Fibroblast of lung (primary cell): Measurements from ENCODE around the gene COL9A2. TPM values are rescaled to one million over a fixed set of nuclear protein-coding genes. Genes with fewer than 3 reads are reported as not detected.
A peak's percentile ranks its signal among the peaks of the same experiment; 100 is the strongest.

ENCODE experiments used
- DNase-seq, 2 donors: peaks; one replicate each; pipeline versions ENCODE4 v3.0.0 to v3.0.0-alpha.2; 2010; ENCODE audit warnings: low read depth in 2 of 2
- H2AFZ ChIP-seq: 2 replicates; pipeline ENCODE4 v1.5.1; 2012; ENCODE audit warnings: low read length, control low read depth, inconsistent platforms
- H3K27ac ChIP-seq: 2 replicates; pipeline ENCODE4 v1.5.1; 2011; ENCODE audit warnings: low read length, control low read depth; ENCODE audit not compliant: insufficient read depth
- H3K27me3 ChIP-seq: 2 replicates; pipeline ENCODE4 v1.5.1; 2011; ENCODE audit warnings: mild to moderate bottlenecking, low read length; ENCODE audit not compliant: control insufficient read depth, insufficient read depth
- H3K36me3 ChIP-seq: 2 replicates; pipeline ENCODE4 v1.5.1; 2011; ENCODE audit warnings: low read length; ENCODE audit not compliant: control insufficient read depth, insufficient read depth
- H3K4me1 ChIP-seq: 2 replicates; pipeline ENCODE4 v1.5.1; 2011; ENCODE audit warnings: low read length; ENCODE audit not compliant: control insufficient read depth, insufficient read depth; ENCODE audit errors: extremely low read depth
- H3K4me2 ChIP-seq: 2 replicates; pipeline ENCODE4 v1.5.1; 2011; ENCODE audit warnings: low read length, control low read depth; ENCODE audit not compliant: insufficient read depth; ENCODE audit errors: extremely low read depth
- H3K4me3 ChIP-seq, 4 experiments: fragments of 200-600 bp in 1 of 4; sonication (generic) in 1 of 4; replicated peaks in 1 of 4; 2 replicates each; pipeline ENCODE4 v1.5.1; 2011 to 2016; ENCODE audit warnings: low read length in 4 of 4, low read depth in 3 of 4, mild to moderate bottlenecking in 3 of 4, control low read depth in 2 of 4, inconsistent platforms in 1 of 4, mixed read lengths in 1 of 4; ENCODE audit not compliant: insufficient read depth in 1 of 4; ENCODE audit errors: control extremely low read depth in 1 of 4
- H3K79me2 ChIP-seq: 2 replicates; pipeline ENCODE4 v1.5.1; 2012; ENCODE audit warnings: mild to moderate bottlenecking, low read length, inconsistent platforms; ENCODE audit not compliant: control insufficient read depth, insufficient read depth
- H3K9ac ChIP-seq: 2 replicates; pipeline ENCODE4 v1.5.1; 2011; ENCODE audit warnings: mild to moderate bottlenecking, low read length, control low read depth; ENCODE audit not compliant: insufficient read depth
- H3K9me3 ChIP-seq: 2 replicates; pipeline ENCODE4 v1.5.1; 2012; ENCODE audit warnings: low read depth, low read length; ENCODE audit not compliant: control insufficient read depth, insufficient read depth
- H4K20me1 ChIP-seq: 2 replicates; pipeline ENCODE4 v1.5.1; 2011; ENCODE audit warnings: low read length; ENCODE audit not compliant: control insufficient read depth, insufficient read depth; ENCODE audit errors: extremely low read depth
- CTCF ChIP-seq, 2 donors: IDR thresholded peaks in 1 of 2; conservative IDR thresholded peaks in 1 of 2; 1 replicate in 1 of 2; 2 replicates in 1 of 2; pipeline ENCODE4 v1.5.1; 2011 to 2012; ENCODE audit warnings: low read length in 2 of 2, control low read depth in 1 of 2, inconsistent platforms in 1 of 2, low read depth in 1 of 2, mild to moderate bottlenecking in 1 of 2
- EZH2 ChIP-seq: IDR thresholded peaks from 2 replicates; pipeline ENCODE4 v1.5.1; 2012; ENCODE audit warnings: low read length, control low read depth, mild to moderate bottlenecking; ENCODE audit errors: missing control alignments
- polyA plus RNA-seq, 2 donors: library from polyadenylated mRNA; depleted of rRNA in 1 of 2; stranded (reverse) in 1 of 2; unstranded in 1 of 2; fragments of >200 nt; gene quantifications; 2 replicates each; pipeline ENCODE4 v1.2.1, GENCODE V29; 2011 to 2012; ENCODE audit warnings: missing spikeins in 1 of 2
- total RNA-seq: library from RNA; depleted of rRNA; stranded (reverse); fragments of >200 nt; gene quantifications from 2 replicates; pipeline ENCODE4 v1.2.1, GENCODE V29; 2014

COL9A2 gene
- total and polyA plus RNA-seq, 2 donors (not counting 1 experiment from before 2014, with no cell fraction given), result 1.3 to 2.8 TPM

GRCh38 chr1:40305871-40306270, 11.2 kb downstream of the COL9A2 start:
- H3K27me3 ChIP-seq, result no peaks in the 10 kb centered on the region
- H3K4me3 ChIP-seq, result no peak overlapping the region
- no peak for DNase-seq
- H3K9ac ChIP-seq, result no peak overlapping the region
- no peaks in the 10 kb centered on the region for H3K9me3 ChIP-seq
- no peaks in the 10 kb centered on the region for H3K4me1 ChIP-seq
- no peak overlapping the region for H2AFZ ChIP-seq
- no peaks in the 10 kb centered on the region for H4K20me1 ChIP-seq
- no peak overlapping the region for H3K4me2 ChIP-seq
- TF ChIP-seq CTCF (conservative IDR thresholded peaks at IDR 0.05 in 1 of 2, IDR thresholded peaks at IDR 0.05 in 1 of 2; ENCODE audit: low read depth in 1 of 2, low read length in 2 of 2) (no peak), EZH2 (no peak)
- H3K36me3 ChIP-seq, result no peaks in the 10 kb centered on the region
- H3K27ac ChIP-seq, result no peak overlapping the region
- H3K79me2 ChIP-seq, result no peaks in the 10 kb centered on the region

GRCh38 chr1:40305451-40305850, 11.6 kb downstream of the COL9A2 start:
- no peaks in the 10 kb centered on the region for H3K27me3 ChIP-seq
- no peak overlapping the region for H2AFZ ChIP-seq
- H3K36me3 ChIP-seq, result no peaks in the 10 kb centered on the region
- H3K27ac ChIP-seq, result no peak overlapping the region
- no peaks in the 10 kb centered on the region for H3K9me3 ChIP-seq
- no peaks in the 10 kb centered on the region for H3K79me2 ChIP-seq
- H3K4me3 ChIP-seq, result no peak overlapping the region
- TF ChIP-seq CTCF (conservative IDR thresholded peaks at IDR 0.05 in 1 of 2, IDR thresholded peaks at IDR 0.05 in 1 of 2; ENCODE audit: low read depth in 1 of 2, low read length in 2 of 2), result peak; percentile 5 to 15
- TF ChIP-seq EZH2, result no peak
- no peak overlapping the region for H3K4me2 ChIP-seq
- H3K9ac ChIP-seq, result no peak overlapping the region
- no peaks in the 10 kb centered on the region for H4K20me1 ChIP-seq
- H3K4me1 ChIP-seq, result no peaks in the 10 kb centered on the region
- DNase-seq, result no peak

GRCh38 chr1:40303790-40304189, 13.3 kb downstream of the COL9A2 start:
- Histone ChIP-seq H3K4me1 (no peaks in the 10 kb centered on the region), H3K4me3 (no peak overlapping the region), H3K27me3 (no peaks in the 10 kb centered on the region), H3K79me2 (no peaks in the 10 kb centered on the region), H3K9me3 (no peaks in the 10 kb centered on the region), H4K20me1 (no peaks in the 10 kb centered on the region), H3K27ac (no peak overlapping the region), H2AFZ (no peak overlapping the region), H3K4me2 (no peak overlapping the region), H3K36me3 (no peaks in the 10 kb centered on the region), H3K9ac (no peak overlapping the region)
- TF ChIP-seq EZH2 (no peak), CTCF (conservative IDR thresholded peaks at IDR 0.05 in 1 of 2, IDR thresholded peaks at IDR 0.05 in 1 of 2; ENCODE audit: low read depth in 1 of 2, low read length in 2 of 2) (no peak)
- no peak for DNase-seq
